Parathyroid adenoma (tissue), 2 donors: ENCODE measurements around the gene PSMD13.

Experiments
- H2AFZ ChIP-seq: fragments of 300-600 bp; sonication (generic); one replicate; pipeline ENCODE4 v1.7.0; 2017; ENCODE audit warnings: antibody characterized with exemption, mild to moderate bottlenecking
- H3K27ac ChIP-seq: fragments of 300-600 bp; sonication (generic); one replicate; pipeline ENCODE4 v1.7.0; 2017
- H3K27me3 ChIP-seq: fragments of 300-600 bp; sonication (generic); one replicate; pipeline ENCODE4 v1.7.0; 2017; ENCODE audit warnings: low read length; ENCODE audit not compliant: control insufficient read depth, insufficient read depth
- H3K36me3 ChIP-seq: fragments of 300-600 bp; sonication (generic); one replicate; pipeline ENCODE4 v1.7.0; 2017; ENCODE audit warnings: low read length; ENCODE audit not compliant: control insufficient read depth, insufficient read depth
- H3K4me1 ChIP-seq: fragments of 300-600 bp; sonication (generic); one replicate; pipeline ENCODE4 v1.7.0; 2017; ENCODE audit warnings: control low read depth
- H3K4me2 ChIP-seq: fragments of 300-600 bp; sonication (generic); one replicate; pipeline ENCODE4 v1.7.0; 2017; ENCODE audit warnings: low read length
- H3K4me3 ChIP-seq: fragments of 300-600 bp; sonication (generic); one replicate; pipeline ENCODE4 v1.7.0; 2017; ENCODE audit warnings: low read depth, low read length
- H3K79me2 ChIP-seq: fragments of 300-600 bp; sonication (generic); one replicate; pipeline ENCODE4 v1.7.0; 2017; ENCODE audit warnings: control low read depth
- H3K9ac ChIP-seq: fragments of 300-600 bp; sonication (generic); one replicate; pipeline ENCODE4 v1.7.0; 2017; ENCODE audit warnings: mild to moderate bottlenecking
- H3K9me3 ChIP-seq: fragments of 300-600 bp; sonication (generic); one replicate; pipeline ENCODE4 v1.7.0; 2017; ENCODE audit warnings: low read length; ENCODE audit not compliant: control insufficient read depth
- TF ChIP-seq, protein P1 (sequence below): fragments of 300-600 bp; sonication (generic); IDR thresholded peaks from one replicate; pipeline ENCODE4 v1.7.0; 2017; ENCODE audit warnings: antibody characterized with exemption, mild to moderate bottlenecking
- donor health status: primary hyperparathyroidism.

Gene PSMD13

DNA sequence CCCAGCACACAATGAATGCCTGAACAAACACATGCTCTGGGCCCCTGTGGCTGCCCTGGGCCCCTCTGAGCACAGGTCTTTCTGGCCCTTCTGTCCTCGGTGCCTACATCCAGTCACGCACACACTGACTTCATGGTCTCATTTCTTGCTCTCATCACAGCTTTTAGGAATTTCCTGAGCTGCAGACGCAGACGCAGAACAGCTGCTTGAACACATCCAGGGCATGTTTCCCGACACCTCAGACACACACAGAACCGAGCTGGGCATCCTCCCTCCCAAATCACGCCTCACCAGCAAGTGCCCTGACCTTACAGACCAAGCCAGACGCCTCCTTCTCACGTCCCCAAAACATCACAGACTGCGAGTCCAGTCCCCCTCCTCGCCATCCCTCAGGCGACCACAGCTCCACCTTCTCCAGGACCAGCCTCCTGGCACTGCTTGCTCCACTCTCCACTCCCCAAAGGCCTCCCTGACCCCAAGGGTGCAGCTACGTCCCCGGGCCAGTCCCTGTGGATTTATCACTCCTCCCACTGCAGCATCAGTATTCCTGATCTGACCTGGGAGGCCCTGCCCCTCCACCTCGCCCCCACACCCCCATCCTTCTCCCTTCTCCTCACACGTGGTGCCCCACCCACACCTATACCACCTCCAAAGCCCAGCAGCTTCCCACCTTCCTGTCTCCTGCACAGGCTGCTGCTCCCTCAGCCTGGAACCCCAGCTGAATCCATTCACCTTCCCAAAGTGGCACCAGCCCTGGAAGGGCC is 13.6 kb upstream of the PSMD13 start:
- Histone ChIP-seq H3K79me2 (no peaks in the 10 kb centered on the region), H3K4me3 (no peak overlapping the region), H3K4me2 (no peak overlapping the region), H2AFZ (no peak overlapping the region), H3K4me1 (no peaks in the 10 kb centered on the region), H3K27me3 (no peaks in the 10 kb centered on the region), H3K36me3 (no peaks in the 10 kb centered on the region), H3K9ac (no peak overlapping the region), H3K27ac (no peak overlapping the region), H3K9me3 (no peaks in the 10 kb centered on the region)
- TF ChIP-seq, protein P1, sequence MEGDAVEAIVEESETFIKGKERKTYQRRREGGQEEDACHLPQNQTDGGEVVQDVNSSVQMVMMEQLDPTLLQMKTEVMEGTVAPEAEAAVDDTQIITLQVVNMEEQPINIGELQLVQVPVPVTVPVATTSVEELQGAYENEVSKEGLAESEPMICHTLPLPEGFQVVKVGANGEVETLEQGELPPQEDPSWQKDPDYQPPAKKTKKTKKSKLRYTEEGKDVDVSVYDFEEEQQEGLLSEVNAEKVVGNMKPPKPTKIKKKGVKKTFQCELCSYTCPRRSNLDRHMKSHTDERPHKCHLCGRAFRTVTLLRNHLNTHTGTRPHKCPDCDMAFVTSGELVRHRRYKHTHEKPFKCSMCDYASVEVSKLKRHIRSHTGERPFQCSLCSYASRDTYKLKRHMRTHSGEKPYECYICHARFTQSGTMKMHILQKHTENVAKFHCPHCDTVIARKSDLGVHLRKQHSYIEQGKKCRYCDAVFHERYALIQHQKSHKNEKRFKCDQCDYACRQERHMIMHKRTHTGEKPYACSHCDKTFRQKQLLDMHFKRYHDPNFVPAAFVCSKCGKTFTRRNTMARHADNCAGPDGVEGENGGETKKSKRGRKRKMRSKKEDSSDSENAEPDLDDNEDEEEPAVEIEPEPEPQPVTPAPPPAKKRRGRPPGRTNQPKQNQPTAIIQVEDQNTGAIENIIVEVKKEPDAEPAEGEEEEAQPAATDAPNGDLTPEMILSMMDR, result no peak

GRCh38 chr11:223884-224283 is 12.9 kb upstream of the PSMD13 start:
- no peak overlapping the region for H3K4me3 ChIP-seq
- no peaks in the 10 kb centered on the region for H3K36me3 ChIP-seq
- no peak overlapping the region for H3K4me2 ChIP-seq
- no peak overlapping the region for H3K9ac ChIP-seq
- H3K27ac ChIP-seq, result no peak overlapping the region
- no peaks in the 10 kb centered on the region for H3K4me1 ChIP-seq
- no peaks in the 10 kb centered on the region for H3K27me3 ChIP-seq
- no peaks in the 10 kb centered on the region for H3K9me3 ChIP-seq
- H2AFZ ChIP-seq, result no peak overlapping the region
- TF ChIP-seq, protein P1, result no peak
- H3K79me2 ChIP-seq, result no peaks in the 10 kb centered on the region

GRCh38 chr11:224424-224823 is 12.4 kb upstream of the PSMD13 start:
- Histone ChIP-seq H3K27me3 (no peaks in the 10 kb centered on the region), H3K9me3 (no peaks in the 10 kb centered on the region), H3K36me3 (no peaks in the 10 kb centered on the region), H3K4me2 (no peak overlapping the region), H3K9ac (no peak overlapping the region), H3K79me2 (no peaks in the 10 kb centered on the region), H3K4me3 (no peak overlapping the region), H3K27ac (no peak overlapping the region), H2AFZ (no peak overlapping the region), H3K4me1 (no peaks in the 10 kb centered on the region)
- TF ChIP-seq, protein P1, result no peak

DNA sequence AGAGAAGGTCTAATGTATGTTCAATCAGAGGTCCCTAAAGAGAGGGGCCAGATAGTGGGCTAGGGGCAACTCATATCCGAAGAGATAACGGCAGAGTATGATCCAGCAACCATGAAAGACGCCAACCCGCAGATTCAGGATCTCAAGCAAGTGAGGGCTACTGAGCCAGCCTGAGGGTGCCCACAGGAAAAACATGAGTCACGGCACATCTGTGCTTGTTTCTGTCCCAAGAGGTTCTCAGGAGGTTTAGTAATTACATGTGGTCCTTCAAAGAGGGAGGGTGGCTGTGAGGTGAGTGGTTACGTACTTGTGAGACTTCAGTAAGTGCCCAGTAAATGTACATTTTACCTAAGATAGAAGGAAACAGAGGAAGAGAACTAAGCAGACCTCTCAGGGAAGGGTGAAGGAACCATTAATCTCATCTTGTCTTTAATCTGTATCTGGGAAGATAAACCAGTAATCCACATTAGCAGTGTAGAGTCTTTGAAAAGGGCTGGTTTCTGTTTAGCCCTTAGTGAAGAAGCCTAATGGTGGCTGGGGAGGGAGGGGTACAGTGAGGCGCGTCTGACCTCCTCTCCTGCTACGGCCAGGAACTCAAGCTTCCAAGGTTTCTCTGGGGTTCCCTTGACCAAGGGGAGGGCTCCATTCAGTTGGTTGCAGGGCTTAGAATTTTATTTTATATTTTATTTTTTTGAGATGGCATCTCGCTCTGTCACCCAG is 10.9 kb upstream of the PSMD13 start:
- Histone ChIP-seq H3K4me3 (no peak overlapping the region), H2AFZ (no peak overlapping the region), H3K27ac (no peak overlapping the region), H3K4me2 (no peak overlapping the region), H3K9me3 (no peaks in the 10 kb centered on the region), H3K36me3 (no peaks in the 10 kb centered on the region), H3K9ac (no peak overlapping the region), H3K27me3 (no peaks in the 10 kb centered on the region), H3K4me1 (no peaks in the 10 kb centered on the region), H3K79me2 (no peaks in the 10 kb centered on the region)
- TF ChIP-seq, protein P1, result no peak
